Thyroid gland (tissue), 4 donors: ENCODE data around the gene TAF13. TPM values are rescaled to one million over a fixed set of nuclear protein-coding genes. Genes with fewer than 3 reads are reported as not detected.

Experiments
- DNase-seq, 2 donors: peaks; one replicate each; pipeline ENCODE4 v3.0.0-alpha.2; 2019
- H3K27ac ChIP-seq, 3 donors: fragments of 200-600 bp; sonication (generic); 1 replicate in 2 of 3; 2 replicates in 1 of 3; pipeline ENCODE4 v1.5.1; 2016 to 2019; ENCODE audit warnings: mild to moderate bottlenecking in 1 of 3, moderate library complexity in 1 of 3
- H3K27me3 ChIP-seq: fragments of 200-600 bp; sonication (generic); one replicate; pipeline ENCODE4 v1.5.1; 2019
- H3K36me3 ChIP-seq, 2 donors: fragments of 200-600 bp; sonication (generic); one replicate each; pipeline ENCODE4 v1.5.1; 2016 to 2019
- H3K4me1 ChIP-seq, 2 donors: fragments of 200-600 bp; sonication (generic); one replicate each; pipeline ENCODE4 v1.5.1; 2017 to 2019
- H3K4me3 ChIP-seq, 3 donors: fragments of 200-600 bp; sonication (generic); replicated peaks in 1 of 3; 1 replicate in 2 of 3; 2 replicates in 1 of 3; pipeline ENCODE4 v1.5.1; 2016; ENCODE audit warnings: mild to moderate bottlenecking in 1 of 3
- H3K9me3 ChIP-seq: fragments of 200-600 bp; sonication (generic); one replicate; pipeline ENCODE4 v1.5.1; 2017
- POLR2A ChIP-seq, 2 donors: fragments of 450-650 bp; IDR thresholded peaks; one replicate each; pipeline ENCODE4 v1.6.1; 2017; ENCODE audit warnings: antibody characterized with exemption in 2 of 2, mild to moderate bottlenecking in 2 of 2, moderate library complexity in 1 of 2
- WGBS, 2 donors: methylation state at CpG; one replicate each; pipeline ENCODE4 v1.1.5; 2017; 5-methylcytosine and 5-hydroxymethylcytosine counted together
- intact Hi-C: fragments of 100-400 bp; cut with DNase I; formaldehyde crosslinking; loops from one replicate; pipeline ENCODE4 v1.15.1; 2023
- total RNA-seq, 4 donors: library from RNA; depleted of rRNA; stranded (reverse); fragments of >200 nt; gene quantifications; one replicate each; pipeline ENCODE4 v1.2.3, GENCODE V29; 2016
- TF ChIP-seq, protein P1 (sequence below), 6 experiments: fragments of 200-600 bp in 3 of 6; fragments of 450-650 bp in 3 of 6; sonication (generic) in 3 of 6; IDR thresholded peaks; one replicate each; pipeline ENCODE4 v1.5.1; 2016 to 2019; ENCODE audit warnings: antibody characterized with exemption in 6 of 6, mild to moderate bottlenecking in 2 of 6, inconsistent platforms in 1 of 6, moderate library complexity in 1 of 6

The TAF13 gene
- total RNA-seq: 10 to 100 TPM; 25.6 to 47.1 (median 43.9) TPM

DNA sequence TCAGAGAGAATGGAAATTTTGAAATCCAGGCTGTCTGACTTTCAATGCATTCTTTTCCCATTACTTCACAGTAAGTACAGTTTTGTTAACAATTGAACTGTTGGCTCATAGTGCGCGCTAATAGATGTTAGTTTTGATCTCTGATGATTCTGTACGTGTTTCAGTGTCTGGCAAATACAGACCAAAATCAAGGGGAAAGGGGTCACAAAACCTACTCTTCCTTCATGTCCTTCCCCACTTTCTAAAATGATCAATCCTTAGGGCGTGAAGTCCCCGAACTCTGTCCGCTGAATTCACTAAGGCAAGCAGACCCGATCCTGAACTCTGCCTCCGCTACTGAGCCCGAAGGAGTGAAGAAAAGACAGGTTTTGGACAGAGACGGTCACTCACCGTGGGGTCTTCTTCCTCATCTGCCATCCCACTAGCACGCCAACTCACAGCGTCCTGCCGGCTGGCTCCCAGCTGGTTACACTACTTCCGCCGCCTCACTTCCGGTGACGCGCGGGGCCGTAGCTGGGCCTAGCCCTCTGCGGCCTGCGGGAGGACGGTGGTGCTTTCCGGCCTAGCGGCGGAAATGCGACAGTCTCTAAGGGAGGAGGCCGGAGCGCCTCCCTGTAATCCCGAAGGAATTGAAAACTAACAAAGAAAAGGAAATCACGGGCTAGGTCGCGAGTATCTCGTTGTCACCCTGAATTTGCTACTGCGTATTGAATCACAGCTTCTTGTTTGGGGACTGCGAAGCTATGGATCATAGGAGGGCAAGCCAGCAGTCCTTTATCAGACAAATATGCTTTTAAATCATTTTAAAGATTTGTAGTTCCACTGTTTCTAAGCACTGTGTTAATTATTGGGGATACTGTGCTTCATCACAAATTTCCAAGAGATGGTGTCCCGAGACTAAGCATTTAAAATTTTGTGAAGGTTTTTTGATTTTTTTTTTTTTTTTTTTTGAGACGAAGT, at the start of gene TAF13:
Gene TAF13 (minus strand): TSS at position 473 of the 960 bp plus-strand sequence. CDS start 56 bp downstream, at position 417.
- peak in 1 of 2 donors; percentile 94 for TF ChIP-seq POLR2A (IDR thresholded peaks at IDR 0.05)
- TF ChIP-seq, protein P1, sequence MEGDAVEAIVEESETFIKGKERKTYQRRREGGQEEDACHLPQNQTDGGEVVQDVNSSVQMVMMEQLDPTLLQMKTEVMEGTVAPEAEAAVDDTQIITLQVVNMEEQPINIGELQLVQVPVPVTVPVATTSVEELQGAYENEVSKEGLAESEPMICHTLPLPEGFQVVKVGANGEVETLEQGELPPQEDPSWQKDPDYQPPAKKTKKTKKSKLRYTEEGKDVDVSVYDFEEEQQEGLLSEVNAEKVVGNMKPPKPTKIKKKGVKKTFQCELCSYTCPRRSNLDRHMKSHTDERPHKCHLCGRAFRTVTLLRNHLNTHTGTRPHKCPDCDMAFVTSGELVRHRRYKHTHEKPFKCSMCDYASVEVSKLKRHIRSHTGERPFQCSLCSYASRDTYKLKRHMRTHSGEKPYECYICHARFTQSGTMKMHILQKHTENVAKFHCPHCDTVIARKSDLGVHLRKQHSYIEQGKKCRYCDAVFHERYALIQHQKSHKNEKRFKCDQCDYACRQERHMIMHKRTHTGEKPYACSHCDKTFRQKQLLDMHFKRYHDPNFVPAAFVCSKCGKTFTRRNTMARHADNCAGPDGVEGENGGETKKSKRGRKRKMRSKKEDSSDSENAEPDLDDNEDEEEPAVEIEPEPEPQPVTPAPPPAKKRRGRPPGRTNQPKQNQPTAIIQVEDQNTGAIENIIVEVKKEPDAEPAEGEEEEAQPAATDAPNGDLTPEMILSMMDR (IDR thresholded peaks at IDR 0.05): peak in 4 of 6 experiments; percentile 13 to 55 (median 46)
- no peaks in the 10 kb centered on the region for H3K36me3 ChIP-seq
- 5 to 6% methylated on average over 37 to 39 of the region's 39 CpGs for WGBS, 2 donors
- H3K27me3 ChIP-seq: no peaks in the 10 kb centered on the region
- peaks cover 9 to 11% of the 10 kb centered on the region in 2 donors for H3K4me1 ChIP-seq
- peak; percentile 93 to 95 for DNase-seq
- intact Hi-C loops: loop anchor here (10.0 kb wide), 1 partner anchor 559 kb away; no protein-coding TSS in a partner anchor
- peak within 1 kb of the TSS; percentile 81 to 95 (median 92) for H3K27ac ChIP-seq
- no peaks in the 10 kb centered on the region for H3K9me3 ChIP-seq
- peak within 1 kb of the TSS; percentile 24 to 68 (median 68) for H3K4me3 ChIP-seq

DNA sequence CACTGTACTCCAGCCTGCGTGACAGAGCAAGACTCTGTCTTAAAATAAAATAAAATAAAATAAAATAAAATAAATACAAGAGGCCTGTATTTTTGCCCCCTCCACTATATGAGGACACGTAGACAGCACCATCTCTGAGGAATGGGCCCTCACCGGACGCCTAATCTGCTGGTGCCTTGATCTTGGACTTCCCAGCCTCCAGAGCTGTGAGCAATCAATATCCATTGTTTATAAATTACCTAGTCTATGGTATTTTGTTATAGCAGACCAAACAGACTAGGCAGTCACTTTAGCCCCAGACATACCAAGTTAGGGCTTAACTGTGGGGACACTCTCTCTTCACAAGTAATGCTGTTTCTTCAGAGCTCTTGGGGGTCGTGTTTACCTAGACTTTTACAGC, 44.6 kb upstream of the TAF13 start:
- Histone ChIP-seq H3K4me3 (no peak overlapping the region), H3K4me1 (no peaks in the 10 kb centered on the region), H3K27me3 (no peaks in the 10 kb centered on the region), H3K9me3 (no peaks in the 10 kb centered on the region), H3K36me3 (no peaks in the 10 kb centered on the region), H3K27ac (no peak overlapping the region)
- WGBS, 2 donors: 94 to 95% methylated on average over 5 of the region's 5 CpGs
- no peak for TF ChIP-seq POLR2A (IDR thresholded peaks at IDR 0.05)
- TF ChIP-seq, protein P1 (IDR thresholded peaks at IDR 0.05): no peak
- no peak for DNase-seq
- intact Hi-C loops: no loop called here

DNA sequence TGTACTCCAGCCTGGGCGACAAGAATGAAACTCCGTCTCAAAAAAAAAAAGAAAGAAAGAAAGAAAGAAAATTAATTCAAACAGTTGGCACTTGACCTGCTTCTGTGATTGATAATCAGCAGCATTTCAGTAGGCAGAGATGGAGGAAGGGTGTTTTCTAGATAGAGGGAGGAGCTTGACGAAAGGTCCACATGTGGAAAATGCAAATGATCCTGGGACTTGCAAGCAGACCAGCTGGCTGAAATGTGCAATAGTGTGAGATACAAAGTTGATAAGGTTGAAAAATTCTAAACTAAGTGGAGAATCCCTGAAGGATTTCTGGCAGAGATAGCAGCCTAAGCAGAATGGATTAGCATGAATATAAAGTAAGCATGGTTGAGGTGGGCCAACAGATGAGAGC, 42.3 kb upstream of the TAF13 start:
- intact Hi-C loops: no loop called here
- Histone ChIP-seq H3K36me3 (no peaks in the 10 kb centered on the region), H3K9me3 (no peaks in the 10 kb centered on the region), H3K4me1 (peaks cover 5 to 14% of the 10 kb centered on the region in 2 donors), H3K27ac (no peak overlapping the region), H3K4me3 (no peak overlapping the region), H3K27me3 (no peaks in the 10 kb centered on the region)
- DNase-seq: no peak
- WGBS, 2 donors: 87 to 89% methylated on average over 3 of the region's 3 CpGs
- TF ChIP-seq, protein P1 (IDR thresholded peaks at IDR 0.05): no peak
- no peak for TF ChIP-seq POLR2A (IDR thresholded peaks at IDR 0.05)

- Histone ChIP-seq H3K4me3 (no peak overlapping the region), H3K9me3 (no peaks in the 10 kb centered on the region), H3K4me1 (peaks cover 13 to 21% of the 10 kb centered on the region in 2 donors), H3K27ac (no peak overlapping the region), H3K27me3 (no peaks in the 10 kb centered on the region), H3K36me3 (no peaks in the 10 kb centered on the region)
- no peak for TF ChIP-seq POLR2A (IDR thresholded peaks at IDR 0.05)
- TF ChIP-seq, protein P1 (IDR thresholded peaks at IDR 0.05): no peak
- intact Hi-C loops: no loop called here
- 91 to 96% methylated on average over 1 of the region's 1 CpG for WGBS, 2 donors
- no peak for DNase-seq
Measured at GRCh38 chr1:109116286-109116685, 40.5 kb upstream of the TAF13 start.

DNA sequence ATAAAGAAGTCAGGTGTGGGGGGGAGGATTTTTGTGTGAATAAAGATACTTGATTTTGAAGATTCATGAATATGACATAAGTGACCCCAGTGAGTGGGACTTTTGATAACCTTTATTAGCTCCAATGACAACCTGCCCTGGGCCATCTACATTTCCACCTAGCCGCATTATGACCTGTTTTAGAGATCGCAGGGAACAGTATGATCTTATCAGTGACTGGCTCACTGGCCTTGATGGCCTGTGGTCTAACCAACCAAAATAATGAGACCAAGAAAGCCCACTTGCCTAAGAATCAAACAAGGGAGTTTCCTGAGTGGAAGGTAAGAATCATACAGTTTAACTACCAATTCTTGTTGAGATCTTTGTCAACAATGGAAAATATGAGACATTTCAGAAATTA, 39.9 kb upstream of the TAF13 start:
- H3K27ac ChIP-seq: no peak overlapping the region
- no peak for DNase-seq
- intact Hi-C loops: no loop called here
- H3K4me3 ChIP-seq: no peak overlapping the region
- WGBS, 2 donors: 94 to 96% methylated on average over 2 of the region's 2 CpGs
- no peaks in the 10 kb centered on the region for H3K27me3 ChIP-seq
- H3K9me3 ChIP-seq: no peaks in the 10 kb centered on the region
- TF ChIP-seq POLR2A (IDR thresholded peaks at IDR 0.05): no peak
- TF ChIP-seq, protein P1 (IDR thresholded peaks at IDR 0.05): no peak
- H3K36me3 ChIP-seq: no peaks in the 10 kb centered on the region
- H3K4me1 ChIP-seq: peaks cover 13 to 21% of the 10 kb centered on the region in 2 donors
